Naive thymus-derived CD4-positive, alpha-beta T cell (primary cell): ENCODE data around the gene SLC40A1. TPM values are rescaled to one million over a fixed set of nuclear protein-coding genes. Genes with fewer than 3 reads are reported as not detected.
"Not testable (repeated sequence)": the region's sequence is repeated elsewhere in the genome, so short reads cannot be mapped to it uniquely, and the experiment has no call there.

Experiments
- ATAC-seq: fragments of 150-1000 bp; cut with Tn5 transposase; 2 replicates; pipeline ENCODE4 v1.10.0; 2021; ENCODE audit warnings: mild to moderate bottlenecking, moderate library complexity
- CTCF ChIA-PET: fragments of 350-600 bp; sonication (Branson Sonifier 250); formaldehyde crosslinking; loops from one replicate; lab custom pipeline; 2021; ENCODE audit warnings: antibody characterized with exemption; lab: Charles Lee
- POLR2A ChIA-PET: fragments of 350-600 bp; sonication (Branson Sonifier 250); formaldehyde crosslinking; loops from one replicate; lab custom pipeline; 2021; ENCODE audit warnings: antibody characterized with exemption, inconsistent platforms; lab: Charles Lee
- DNase-seq, 9 donors: peaks; one replicate each; pipeline versions ENCODE4 v3.0.0 to v3.0.0-alpha.2; 2020 to 2022; ENCODE audit warnings: mixed read lengths in 1 of 9
- H3K27ac ChIP-seq: one replicate; pipeline ENCODE4 v1.7.0; 2013; ENCODE audit warnings: mild to moderate bottlenecking, low read depth, low read length, moderate library complexity
- H3K27me3 ChIP-seq, 2 donors: one replicate each; pipeline ENCODE4 v1.7.0; 2013; ENCODE audit warnings: low read length in 2 of 2, mild to moderate bottlenecking in 2 of 2, moderate library complexity in 2 of 2; ENCODE audit not compliant: control insufficient read depth in 2 of 2, insufficient read depth in 2 of 2
- H3K36me3 ChIP-seq, 3 experiments: 1 replicate in 2 of 3; 2 replicates in 1 of 3; pipeline ENCODE4 v1.7.0; 2013; ENCODE audit warnings: low read length in 3 of 3, mild to moderate bottlenecking in 3 of 3, moderate library complexity in 1 of 3; ENCODE audit not compliant: insufficient read depth in 3 of 3, control insufficient read depth in 2 of 3
- H3K4me1 ChIP-seq, 2 donors: one replicate each; pipeline ENCODE4 v1.7.0; 2013; ENCODE audit warnings: low read length in 2 of 2, mild to moderate bottlenecking in 2 of 2, moderate library complexity in 1 of 2; ENCODE audit not compliant: control insufficient read depth in 2 of 2, insufficient read depth in 2 of 2
- H3K4me3 ChIP-seq: 2 replicates; pipeline ENCODE4 v1.7.0; 2013; ENCODE audit warnings: mild to moderate bottlenecking, low read length
- H3K9me3 ChIP-seq, 3 experiments: 1 replicate in 2 of 3; 2 replicates in 1 of 3; pipeline ENCODE4 v1.7.0; 2013; ENCODE audit warnings: low read length in 3 of 3; ENCODE audit not compliant: control insufficient read depth in 2 of 3
- H3K27ac Mint-ChIP-seq, 9 donors: one replicate each; pipeline ENCODE4 v1.8.0; 2020 to 2022; ENCODE audit warnings: mixed read lengths in 9 of 9, mild to moderate bottlenecking in 8 of 9, moderate library complexity in 5 of 9, inconsistent platforms in 2 of 9
- H3K27me3 Mint-ChIP-seq, 5 donors: one replicate each; pipeline ENCODE4 v1.8.0; 2021 to 2022; ENCODE audit warnings: mixed read lengths in 5 of 5, mild to moderate bottlenecking in 1 of 5
- H3K36me3 Mint-ChIP-seq, 5 donors: one replicate each; pipeline ENCODE4 v1.8.0; 2020 to 2022; ENCODE audit warnings: mixed read lengths in 5 of 5, mild to moderate bottlenecking in 3 of 5, inconsistent platforms in 1 of 5
- H3K4me1 Mint-ChIP-seq, 7 donors: one replicate each; pipeline ENCODE4 v1.8.0; 2020 to 2022; ENCODE audit warnings: mixed read lengths in 7 of 7, mild to moderate bottlenecking in 3 of 7, inconsistent platforms in 1 of 7
- H3K4me3 Mint-ChIP-seq, 10 donors: one replicate each; pipeline ENCODE4 v1.8.0; 2020 to 2022; ENCODE audit warnings: mild to moderate bottlenecking in 10 of 10, mixed read lengths in 10 of 10, moderate library complexity in 6 of 10, inconsistent platforms in 2 of 10
- H3K9me3 Mint-ChIP-seq, 11 donors: one replicate each; pipeline ENCODE4 v1.8.0; 2020 to 2022; ENCODE audit warnings: mixed read lengths in 11 of 11, mild to moderate bottlenecking in 4 of 11, inconsistent platforms in 1 of 11, moderate library complexity in 1 of 11
- intact Hi-C, 2 donors: fragments of 100-400 bp; cut with micrococcal nuclease; formaldehyde crosslinking; loops; one replicate each; pipeline ENCODE4 v1.15.1; 2023
- polyA plus RNA-seq, 2 donors: library from polyadenylated mRNA; unstranded; fragments of 300-500 nt; fragmentation: Illumina TruSeq; gene quantifications; one replicate each; pipeline ENCODE4 v1.2.3, GENCODE V29; 2021
- total RNA-seq, 6 experiments: library from RNA in 5 of 6; stranded (reverse) in 5 of 6; gene quantifications; 1 replicate in 5 of 6; 2 replicates in 1 of 6; pipeline ENCODE4 v1.2.3 and lab custom pipeline; 2021 to 2026

SLC40A1 gene
- total and polyA plus RNA-seq, 7 experiments from 2014 or later, result 4.2 to 117 (median 36.1) TPM

DNA sequence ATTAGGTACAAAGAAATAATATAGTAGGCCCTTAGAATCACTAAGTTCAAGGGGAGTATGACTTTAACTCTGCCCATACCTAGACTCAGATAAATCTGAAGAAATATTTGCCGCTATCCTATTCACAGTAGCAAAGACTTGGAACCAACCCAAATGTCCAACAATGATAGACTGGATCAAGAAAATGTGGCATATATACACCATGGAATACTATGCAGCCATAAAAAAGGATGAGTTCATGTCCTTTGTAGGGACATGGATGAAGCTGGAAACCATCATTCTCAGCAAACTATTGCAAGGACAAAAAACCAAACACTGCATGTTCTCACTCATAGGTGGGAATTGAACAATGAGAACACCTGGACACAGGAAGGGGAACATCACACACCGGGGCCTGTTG lies 21.1 kb upstream of the SLC40A1 start:
- H3K4me1 ChIP-seq, H3K36me3 Mint-ChIP-seq, H3K36me3 ChIP-seq, DNase-seq, H3K4me1 Mint-ChIP-seq, intact Hi-C loops, H3K4me3 ChIP-seq, POLR2A ChIA-PET, H3K9me3 Mint-ChIP-seq, H3K27me3 ChIP-seq, H3K27ac ChIP-seq, ATAC-seq, H3K9me3 ChIP-seq, H3K27me3 Mint-ChIP-seq, H3K4me3 Mint-ChIP-seq, H3K27ac Mint-ChIP-seq: not testable (repeated sequence)
- CTCF ChIA-PET, result interaction anchor here (0.6 kb wide), 1 partner anchor 180 kb away, joined by 3 read pairs; no protein-coding TSS in a partner anchor

GRCh38 chr2:189601043-189601442 lies 20.5 kb upstream of the SLC40A1 start:
- H3K27me3 Mint-ChIP-seq, result peaks cover 0 to 2% (median 0%) of the 10 kb centered on the region in 5 donors
- peak; percentile 44 for ATAC-seq
- intact Hi-C loops, result no loop called here
- Histone ChIP-seq H3K9me3 (no peaks in the 10 kb centered on the region), H3K4me3 (no peak overlapping the region), H3K27ac (no peak overlapping the region), H3K4me1 (peaks cover 0 to 2% of the 10 kb centered on the region in 2 donors), H3K27me3 (no peaks in the 10 kb centered on the region), H3K36me3 (no peaks in the 10 kb centered on the region)
- DNase-seq, result no peak
- no peaks in the 10 kb centered on the region for H3K9me3 Mint-ChIP-seq
- H3K4me3 Mint-ChIP-seq, result no peak overlapping the region
- no peak overlapping the region for H3K27ac Mint-ChIP-seq
- peaks cover 0 to 1% (median 0%) of the 10 kb centered on the region in 5 donors for H3K36me3 Mint-ChIP-seq
- peaks cover 0 to 14% (median 2%) of the 10 kb centered on the region in 7 donors for H3K4me1 Mint-ChIP-seq
- ChIA-PET POLR2A (interaction anchor here (0.9 kb wide), 1 partner anchor 9 kb away, joined by 4 read pairs; no protein-coding TSS in a partner anchor), CTCF (interaction anchor here (0.6 kb wide), 1 partner anchor 180 kb away, joined by 3 read pairs; no protein-coding TSS in a partner anchor)

GRCh38 chr2:189599245-189599644 lies 18.7 kb upstream of the SLC40A1 start:
- ATAC-seq (no peak), DNase-seq (no peak)
- Mint-ChIP-seq H3K4me1 (peaks cover 0 to 25% (median 5%) of the 10 kb centered on the region in 7 donors), H3K27me3 (peaks cover 0 to 2% (median 0%) of the 10 kb centered on the region in 5 donors), H3K36me3 (peaks cover 0 to 1% (median 0%) of the 10 kb centered on the region in 5 donors), H3K27ac (no peak overlapping the region), H3K9me3 (no peaks in the 10 kb centered on the region), H3K4me3 (no peak overlapping the region)
- H3K27me3 ChIP-seq, result no peaks in the 10 kb centered on the region
- H3K36me3 ChIP-seq, result no peaks in the 10 kb centered on the region
- no peaks in the 10 kb centered on the region for H3K9me3 ChIP-seq
- intact Hi-C loops, result no loop called here
- ChIA-PET POLR2A (interaction anchor here (1.7 kb wide), 1 partner anchor 19 kb away, joined by 5 read pairs; the partner anchor contains the start of gene SLC40A1), CTCF (no interaction called here)
- no peak overlapping the region for H3K27ac ChIP-seq
- no peak overlapping the region for H3K4me3 ChIP-seq
- peaks cover 0 to 3% of the 10 kb centered on the region in 2 donors for H3K4me1 ChIP-seq

DNA sequence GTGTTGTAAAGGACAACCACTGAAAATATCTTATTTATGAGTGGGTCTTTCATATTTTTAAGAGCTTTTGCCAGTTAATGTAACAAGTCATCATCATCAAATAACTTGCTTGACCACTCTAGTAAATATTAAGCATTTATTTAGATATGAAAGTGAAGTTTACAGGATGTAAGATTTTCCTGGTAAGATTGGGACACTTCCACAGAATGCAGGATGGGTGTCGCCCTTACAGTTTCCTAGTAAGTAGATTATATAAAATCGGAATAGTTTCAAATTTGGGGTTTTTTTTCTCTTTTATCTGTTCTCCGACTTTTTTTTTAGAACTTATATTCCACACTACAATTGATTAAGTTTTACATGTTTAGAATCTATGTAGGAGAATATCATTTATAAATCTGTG lies 14.8 kb upstream of the SLC40A1 start:
- Histone ChIP-seq H3K4me3 (no peak overlapping the region), H3K27ac (no peak overlapping the region), H3K4me1 (peaks cover 5 to 29% of the 10 kb centered on the region in 2 donors), H3K27me3 (no peaks in the 10 kb centered on the region), H3K9me3 (no peaks in the 10 kb centered on the region), H3K36me3 (no peaks in the 10 kb centered on the region)
- H3K27me3 Mint-ChIP-seq, result peaks cover 0 to 5% (median 0%) of the 10 kb centered on the region in 5 donors
- intact Hi-C loops, result no loop called here
- ATAC-seq, result no peak
- peaks cover 11 to 57% (median 32%) of the 10 kb centered on the region in 7 donors for H3K4me1 Mint-ChIP-seq
- CTCF ChIA-PET, result interaction anchor here (1.0 kb wide), 1 partner anchor 130 kb away, joined by 3 read pairs; no protein-coding TSS in a partner anchor
- no peak for DNase-seq
- peaks cover 0 to 1% (median 0%) of the 10 kb centered on the region in 5 donors for H3K36me3 Mint-ChIP-seq
- H3K9me3 Mint-ChIP-seq, result no peaks in the 10 kb centered on the region
- no peak overlapping the region for H3K4me3 Mint-ChIP-seq
- POLR2A ChIA-PET, result interaction anchor here (1.3 kb wide), 1 partner anchor 15 kb away, joined by 3 read pairs; the partner anchor contains the start of gene SLC40A1
- peak overlapping the region in 1 of 9 donors; percentile 28 for H3K27ac Mint-ChIP-seq

DNA sequence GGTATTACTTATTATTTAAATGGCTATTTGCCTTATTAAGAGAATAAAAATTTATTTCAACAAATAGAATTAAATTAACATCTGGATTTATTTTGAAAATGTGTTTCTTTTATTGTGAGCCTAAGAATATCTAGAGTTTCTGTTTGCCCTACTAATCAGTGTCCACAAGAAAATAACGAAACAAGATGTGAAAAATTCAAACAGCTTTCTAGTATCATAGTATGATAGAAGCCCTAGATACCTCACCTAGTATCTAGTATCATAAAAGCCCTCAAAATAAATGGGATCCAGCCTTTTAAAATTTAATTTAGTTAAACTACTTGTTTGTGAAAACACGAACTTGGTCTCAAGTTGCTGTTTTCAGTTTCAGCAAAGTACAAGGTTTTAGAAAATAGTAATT lies 13.7 kb upstream of the SLC40A1 start:
- CTCF ChIA-PET, result interaction anchor here (1.0 kb wide), 1 partner anchor 129 kb away, joined by 3 read pairs; no protein-coding TSS in a partner anchor
- ATAC-seq (no peak), DNase-seq (no peak)
- Mint-ChIP-seq H3K4me3 (no peak overlapping the region), H3K27me3 (peaks cover 0 to 4% (median 0%) of the 10 kb centered on the region in 5 donors), H3K27ac (no peak overlapping the region), H3K9me3 (no peaks in the 10 kb centered on the region), H3K4me1 (peaks cover 13 to 55% (median 37%) of the 10 kb centered on the region in 7 donors), H3K36me3 (peaks cover 0 to 1% (median 0%) of the 10 kb centered on the region in 5 donors)
- no peaks in the 10 kb centered on the region for H3K36me3 ChIP-seq
- no peaks in the 10 kb centered on the region for H3K9me3 ChIP-seq
- POLR2A ChIA-PET, result interaction anchor here (1.3 kb wide), 1 partner anchor 14 kb away, joined by 3 read pairs; the partner anchor contains the start of gene SLC40A1
- intact Hi-C loops, result no loop called here
- no peak overlapping the region for H3K27ac ChIP-seq
- peaks cover 5 to 29% of the 10 kb centered on the region in 2 donors for H3K4me1 ChIP-seq
- H3K27me3 ChIP-seq, result no peaks in the 10 kb centered on the region
- no peak overlapping the region for H3K4me3 ChIP-seq

DNA sequence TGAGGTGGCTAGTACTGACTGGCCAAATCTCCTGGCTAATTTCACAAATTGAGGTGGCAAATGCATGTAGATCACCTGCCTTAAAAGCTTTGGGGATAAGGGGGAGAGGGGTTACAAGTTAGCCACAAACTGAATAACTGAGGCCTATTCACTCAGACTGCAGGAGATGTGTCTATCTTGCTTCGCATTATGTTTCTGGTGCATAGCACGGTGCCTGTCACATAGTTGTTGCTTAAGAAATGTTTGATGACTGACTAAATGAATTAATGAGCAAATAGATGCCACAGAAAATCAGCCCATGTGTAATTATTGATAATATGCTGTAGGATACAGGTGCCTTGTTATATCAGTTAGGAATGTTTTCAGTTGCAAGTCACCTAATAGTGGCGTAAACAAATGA lies 12.5 kb upstream of the SLC40A1 start:
- ChIA-PET CTCF (interaction anchor here (1.4 kb wide), 1 partner anchor 66 kb away, joined by 3 read pairs; no protein-coding TSS in a partner anchor), POLR2A (interaction anchor here (1.3 to 3.2 kb wide), 3 partner anchors 8 to 169 kb away, joined by 4 to 34 read pairs (median 5); partner anchors contain the start of genes OSGEPL1 and SLC40A1)
- Mint-ChIP-seq H3K36me3 (peaks cover 0 to 1% (median 0%) of the 10 kb centered on the region in 5 donors), H3K4me1 (peaks cover 13 to 55% (median 37%) of the 10 kb centered on the region in 7 donors), H3K4me3 (peak overlapping the region in 9 of 10 donors; percentile 18 to 75 (median 61)), H3K9me3 (no peaks in the 10 kb centered on the region), H3K27me3 (peaks cover 0 to 3% (median 0%) of the 10 kb centered on the region in 5 donors), H3K27ac (peak overlapping the region in 8 of 9 donors; percentile 11 to 85 (median 72))
- DNase-seq (no peak), ATAC-seq (no peak)
- Histone ChIP-seq H3K27me3 (no peaks in the 10 kb centered on the region), H3K4me3 (no peak overlapping the region), H3K27ac (no peak overlapping the region), H3K36me3 (no peaks in the 10 kb centered on the region), H3K4me1 (peaks cover 5 to 29% of the 10 kb centered on the region in 2 donors), H3K9me3 (no peaks in the 10 kb centered on the region)
- intact Hi-C loops, result no loop called here
